PC-9 (cell line): ENCODE results near the gene NCSTN.
"Not testable (repeated sequence)": the region's sequence is repeated elsewhere in the genome, so short reads cannot be mapped to it uniquely, and the experiment has no call there.

Experiments used
- EZH2 ChIP-seq: fragments of 200-600 bp; sonication (generic); IDR thresholded peaks from 2 replicates; pipeline ENCODE4 v1.8.0; 2017; ENCODE audit warnings: antibody characterized with exemption, low read depth
- TF ChIP-seq, protein P1 (sequence below): fragments of 200-600 bp; sonication (generic); conservative IDR thresholded peaks from 2 replicates; pipeline ENCODE4 v1.6.1; 2017; ENCODE audit warnings: mixed run types, antibody characterized with exemption, mild to moderate bottlenecking, moderate library complexity

DNA sequence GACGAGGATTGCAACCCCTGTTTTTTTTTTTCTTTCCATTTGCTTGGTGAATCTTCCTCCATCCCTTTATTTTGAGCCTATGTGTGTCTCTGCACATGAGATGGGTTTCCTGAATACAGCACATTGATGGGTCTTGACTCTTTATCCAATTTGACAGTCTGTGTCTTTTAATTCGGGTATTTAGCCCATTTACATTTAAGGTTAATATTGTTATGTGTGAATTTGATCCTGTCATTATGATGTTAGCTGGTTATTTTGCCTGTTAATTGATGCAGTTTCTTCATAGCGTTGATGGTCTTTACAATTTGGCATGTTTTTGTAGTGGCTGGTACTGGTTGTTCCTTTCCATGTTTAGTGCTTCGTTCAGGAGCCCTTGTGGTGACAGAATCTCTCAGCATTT, 45.2 kb downstream of the NCSTN start:
- TF ChIP-seq, protein P1, sequence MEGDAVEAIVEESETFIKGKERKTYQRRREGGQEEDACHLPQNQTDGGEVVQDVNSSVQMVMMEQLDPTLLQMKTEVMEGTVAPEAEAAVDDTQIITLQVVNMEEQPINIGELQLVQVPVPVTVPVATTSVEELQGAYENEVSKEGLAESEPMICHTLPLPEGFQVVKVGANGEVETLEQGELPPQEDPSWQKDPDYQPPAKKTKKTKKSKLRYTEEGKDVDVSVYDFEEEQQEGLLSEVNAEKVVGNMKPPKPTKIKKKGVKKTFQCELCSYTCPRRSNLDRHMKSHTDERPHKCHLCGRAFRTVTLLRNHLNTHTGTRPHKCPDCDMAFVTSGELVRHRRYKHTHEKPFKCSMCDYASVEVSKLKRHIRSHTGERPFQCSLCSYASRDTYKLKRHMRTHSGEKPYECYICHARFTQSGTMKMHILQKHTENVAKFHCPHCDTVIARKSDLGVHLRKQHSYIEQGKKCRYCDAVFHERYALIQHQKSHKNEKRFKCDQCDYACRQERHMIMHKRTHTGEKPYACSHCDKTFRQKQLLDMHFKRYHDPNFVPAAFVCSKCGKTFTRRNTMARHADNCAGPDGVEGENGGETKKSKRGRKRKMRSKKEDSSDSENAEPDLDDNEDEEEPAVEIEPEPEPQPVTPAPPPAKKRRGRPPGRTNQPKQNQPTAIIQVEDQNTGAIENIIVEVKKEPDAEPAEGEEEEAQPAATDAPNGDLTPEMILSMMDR = not testable (repeated sequence)
- not testable (repeated sequence) for TF ChIP-seq EZH2
